CD4-positive, alpha-beta T cell treated with Interleukin-21 for 1 hour (primary cell): ENCODE measurements around the gene HOXA4.

Experiments
- DNase-seq: peaks from one replicate; pipeline ENCODE4 v3.0.0-alpha.2; 2020

Gene HOXA4

DNA sequence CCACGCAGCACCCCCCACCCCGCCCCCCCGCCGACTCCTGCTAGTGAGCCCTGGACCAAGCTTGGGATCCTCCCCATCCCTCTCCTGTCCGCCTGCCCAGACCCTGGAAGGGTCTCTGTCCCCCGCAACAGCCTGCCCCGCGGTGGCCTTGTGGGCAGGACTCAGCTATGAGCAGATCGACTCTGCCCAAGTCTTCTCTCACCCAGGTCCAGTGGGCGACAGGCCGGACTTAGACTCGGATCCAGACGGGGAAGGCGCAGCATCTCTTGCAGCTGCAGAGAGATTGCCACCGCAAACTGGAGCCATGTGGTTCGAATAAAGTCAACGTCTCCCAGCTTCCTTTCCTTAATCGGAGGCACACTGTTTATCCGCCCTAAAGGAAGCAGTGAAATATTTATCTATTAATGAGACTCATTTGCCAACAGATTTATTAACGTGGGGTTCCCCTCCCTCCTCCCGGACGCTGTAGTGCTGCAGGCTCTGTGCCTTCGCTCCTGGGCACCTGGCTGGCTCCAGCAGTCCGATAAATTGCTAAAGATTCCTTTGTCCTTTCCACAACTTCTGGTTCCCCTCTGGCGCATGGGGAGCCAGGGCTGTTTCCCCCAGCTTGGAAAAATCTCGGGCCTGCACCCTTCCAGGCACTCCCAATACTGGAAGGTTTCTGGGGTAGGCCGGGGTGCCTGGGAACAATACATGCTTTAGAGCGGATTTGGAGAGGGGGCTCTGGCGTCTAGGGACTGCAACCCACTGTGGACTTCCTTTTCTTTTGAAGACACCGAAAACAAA is 26.6 kb upstream of the HOXA4 start:
- DNase-seq: no peak

DNA sequence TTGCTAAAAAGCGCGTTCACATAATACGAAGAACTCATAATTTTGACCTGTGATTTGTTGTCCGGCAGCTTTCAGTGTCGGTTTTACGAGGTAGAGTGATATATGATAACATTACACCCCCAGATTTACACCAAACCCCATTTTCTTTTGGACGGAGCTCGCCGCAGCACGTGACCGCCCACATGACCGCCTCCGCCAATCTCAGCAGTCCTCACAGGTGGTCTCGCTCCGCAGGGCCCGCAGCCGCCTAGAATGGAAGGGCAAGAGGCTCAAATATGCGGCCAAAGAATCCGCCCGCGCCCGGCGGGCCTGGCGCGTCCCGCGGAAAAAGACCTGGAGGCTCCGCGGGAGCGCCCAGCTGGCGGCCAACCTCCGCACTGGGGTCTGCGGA is 25.9 kb upstream of the HOXA4 start, which contains the start of gene HOXA7:
TSS of gene HOXA7 (minus strand) at position 168 of the 391 bp plus-strand sequence. CDS start at position 38, 130 bp downstream.
- DNase-seq: no peak

DNA sequence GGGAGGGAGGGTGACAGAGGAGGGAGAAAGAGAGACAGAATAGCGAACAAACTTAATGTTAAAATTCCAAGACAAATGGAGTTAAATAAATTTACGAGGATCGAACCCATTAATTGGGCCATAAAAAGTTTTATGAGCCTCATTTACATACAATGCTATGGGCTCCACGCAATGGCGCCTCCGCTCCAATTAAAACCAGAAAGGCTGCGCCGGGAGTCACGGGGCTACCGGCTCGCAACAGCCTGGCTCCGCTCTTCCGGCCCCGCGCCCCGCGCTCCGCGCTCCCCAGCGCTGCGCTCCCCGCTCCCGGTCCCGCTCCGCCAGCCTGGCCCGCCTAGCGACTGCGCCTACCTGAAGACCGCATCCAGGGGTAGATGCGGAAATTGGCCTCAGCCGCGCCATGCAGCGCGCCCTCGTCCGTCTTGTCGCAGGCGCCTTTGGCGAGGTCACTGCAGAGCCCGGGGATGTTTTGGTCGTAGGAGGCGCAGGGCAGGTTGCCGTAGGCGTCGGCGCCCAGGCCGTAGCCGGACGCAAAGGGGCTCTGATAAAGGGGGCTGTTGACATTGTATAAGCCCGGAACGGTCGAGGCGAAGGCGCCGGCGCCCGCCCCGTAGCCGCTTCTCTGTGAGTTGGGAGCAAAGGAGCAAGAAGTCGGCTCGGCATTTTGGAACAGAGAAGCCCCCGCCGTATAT is 25.4 kb upstream of the HOXA4 start:
- no peak for DNase-seq

DNA sequence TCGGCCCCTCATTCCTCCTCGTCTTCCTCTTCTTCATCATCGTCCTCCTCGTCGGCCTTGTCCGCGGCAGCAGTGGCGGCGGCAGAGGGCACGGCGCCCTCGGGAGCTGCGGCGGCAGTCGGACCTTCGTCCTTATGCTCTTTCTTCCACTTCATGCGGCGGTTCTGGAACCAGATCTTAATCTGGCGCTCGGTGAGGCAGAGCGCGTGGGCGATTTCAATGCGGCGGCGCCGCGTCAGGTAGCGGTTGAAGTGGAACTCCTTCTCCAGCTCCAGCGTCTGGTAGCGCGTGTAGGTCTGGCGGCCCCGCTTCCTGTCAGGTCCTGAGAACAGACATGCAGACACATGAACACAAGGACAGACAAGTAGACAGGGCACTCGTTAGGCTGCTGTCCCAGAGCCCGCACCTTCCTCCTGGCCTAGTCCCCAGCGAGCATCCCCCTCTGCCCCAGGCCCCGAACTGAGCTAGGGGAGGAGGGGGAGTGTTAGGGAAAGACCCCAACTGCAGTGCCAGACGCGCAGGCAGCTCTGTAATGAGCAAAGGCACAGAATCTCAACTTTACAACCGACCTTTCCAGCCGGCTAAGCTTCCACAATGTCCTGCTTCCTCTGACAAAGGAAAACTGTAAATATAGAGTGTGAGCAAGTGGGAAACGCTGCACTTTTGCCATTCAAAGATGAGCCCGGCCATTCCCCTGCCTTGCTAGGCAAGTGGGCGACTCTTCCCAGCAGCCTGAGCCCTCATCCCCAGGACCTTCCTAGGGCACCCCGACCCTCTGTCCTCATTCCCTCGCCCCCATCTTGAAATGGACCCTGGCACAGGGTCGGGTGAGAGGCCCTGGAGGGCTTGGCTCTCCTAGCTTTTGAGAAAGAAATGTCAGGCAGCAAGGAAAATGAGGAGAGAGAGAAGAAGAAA is 24.6 kb upstream of the HOXA4 start:
- DNase-seq: no peak

- DNase-seq: no peak
Observed at GRCh38 chr7:27154369-27154768, 23.8 kb upstream of the HOXA4 start.

DNA sequence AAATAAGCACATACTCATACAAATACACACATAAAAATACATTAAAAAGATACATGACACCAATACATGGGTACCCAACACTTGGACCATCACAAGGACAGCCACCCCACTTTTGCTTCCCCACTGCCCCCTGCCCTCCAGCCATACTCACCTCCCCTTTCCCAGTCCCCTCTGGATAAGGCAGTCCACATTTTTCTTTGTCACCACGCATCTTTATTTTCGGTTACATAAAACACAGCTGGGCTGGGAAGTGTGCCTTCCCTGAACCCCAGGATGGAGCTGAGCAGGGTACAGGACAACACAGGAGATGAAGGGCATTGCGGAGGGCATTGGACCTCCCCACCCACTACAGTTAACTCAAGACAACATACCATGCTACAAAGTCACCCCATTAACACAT is 23.0 kb upstream of the HOXA4 start:
- DNase-seq: no peak

DNA sequence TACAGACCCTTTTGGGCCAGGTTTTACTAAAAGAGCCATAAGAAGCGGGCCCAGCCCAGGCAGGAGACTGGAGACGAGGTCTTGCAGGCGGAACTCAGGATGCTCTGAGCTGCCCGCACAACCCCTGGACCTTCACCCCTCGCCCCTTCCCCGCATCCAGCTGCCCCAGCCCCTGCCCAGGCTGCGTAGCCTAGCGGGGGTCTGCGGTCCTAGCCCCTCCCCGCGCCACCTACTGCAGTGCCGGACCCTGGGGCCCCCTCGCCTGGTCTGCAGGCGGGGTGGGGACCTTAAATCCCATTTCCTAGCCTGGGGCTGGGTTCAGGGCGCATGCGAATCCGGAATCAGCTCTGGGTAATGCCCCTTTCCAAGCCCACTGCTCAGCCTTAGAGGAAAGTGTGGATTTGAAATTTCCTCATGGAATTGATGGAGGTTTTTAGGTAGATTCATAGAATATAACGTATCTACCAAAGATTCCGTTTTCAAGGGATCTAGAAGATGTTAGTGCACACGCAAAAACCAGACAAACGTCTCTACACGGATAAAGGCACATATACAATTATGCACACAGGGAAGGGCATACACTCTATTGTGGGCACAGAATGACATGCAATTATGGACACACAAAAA is 22.4 kb upstream of the HOXA4 start:
- no peak for DNase-seq

DNA sequence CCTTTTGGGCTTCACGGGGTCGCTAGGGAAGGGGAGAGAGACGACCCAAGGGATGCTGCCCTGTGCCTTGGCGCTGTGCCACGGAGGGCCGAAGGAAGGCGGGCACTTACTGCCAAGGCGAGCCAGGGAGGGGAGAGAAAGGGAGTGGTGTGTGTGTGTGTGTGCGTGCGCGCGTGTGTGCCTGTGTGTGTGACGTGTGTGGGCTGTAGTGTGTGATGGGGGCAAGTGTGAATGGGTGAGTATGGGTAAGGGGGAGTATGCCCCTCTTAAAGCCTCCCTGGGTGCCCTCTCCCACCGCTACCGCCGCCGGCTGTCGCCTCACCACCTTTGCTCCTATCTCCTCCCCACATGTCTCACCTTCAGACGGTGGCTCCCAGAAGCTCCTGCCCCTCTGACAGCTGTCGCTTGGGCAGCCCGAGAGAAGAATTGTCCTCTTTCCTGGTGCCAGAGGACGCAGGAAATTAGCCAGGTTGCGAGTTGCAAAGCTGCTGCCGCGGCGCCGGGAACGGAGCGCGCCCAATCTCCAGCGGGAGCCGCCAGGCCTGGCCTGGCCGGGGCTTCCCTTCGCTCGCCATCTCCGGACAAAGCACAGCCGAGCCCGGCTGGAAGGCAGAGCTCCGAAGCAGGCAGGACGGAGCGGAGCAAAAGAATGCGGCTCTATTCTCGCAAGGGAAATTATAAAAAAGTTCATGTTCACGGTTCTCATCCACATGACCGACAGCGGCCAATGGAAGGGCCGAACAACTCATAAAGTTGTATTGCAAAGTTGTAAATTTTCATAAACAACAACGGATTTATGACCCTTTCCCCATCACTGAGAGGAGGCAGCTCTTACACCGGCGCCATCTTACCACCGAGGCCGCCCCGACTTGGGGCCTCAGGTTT is 21.6 kb upstream of the HOXA4 start, which contains the start of gene HOXA3:
TSS of gene HOXA3 (minus strand) at position 653 of the 885 bp plus-strand sequence. CDS start 41,943 bp downstream, outside the sequence.
- no peak for DNase-seq

- no peak for DNase-seq
Observed at GRCh38 chr7:27151341-27151930, 20.9 kb upstream of the HOXA4 start.

- DNase-seq: peak; percentile 68
Observed at GRCh38 chr7:27150568-27151340, 20.2 kb upstream of the HOXA4 start.

GRCh38 chr7:27149842-27150567 is 19.4 kb upstream of the HOXA4 start:
- DNase-seq: no peak

DNA sequence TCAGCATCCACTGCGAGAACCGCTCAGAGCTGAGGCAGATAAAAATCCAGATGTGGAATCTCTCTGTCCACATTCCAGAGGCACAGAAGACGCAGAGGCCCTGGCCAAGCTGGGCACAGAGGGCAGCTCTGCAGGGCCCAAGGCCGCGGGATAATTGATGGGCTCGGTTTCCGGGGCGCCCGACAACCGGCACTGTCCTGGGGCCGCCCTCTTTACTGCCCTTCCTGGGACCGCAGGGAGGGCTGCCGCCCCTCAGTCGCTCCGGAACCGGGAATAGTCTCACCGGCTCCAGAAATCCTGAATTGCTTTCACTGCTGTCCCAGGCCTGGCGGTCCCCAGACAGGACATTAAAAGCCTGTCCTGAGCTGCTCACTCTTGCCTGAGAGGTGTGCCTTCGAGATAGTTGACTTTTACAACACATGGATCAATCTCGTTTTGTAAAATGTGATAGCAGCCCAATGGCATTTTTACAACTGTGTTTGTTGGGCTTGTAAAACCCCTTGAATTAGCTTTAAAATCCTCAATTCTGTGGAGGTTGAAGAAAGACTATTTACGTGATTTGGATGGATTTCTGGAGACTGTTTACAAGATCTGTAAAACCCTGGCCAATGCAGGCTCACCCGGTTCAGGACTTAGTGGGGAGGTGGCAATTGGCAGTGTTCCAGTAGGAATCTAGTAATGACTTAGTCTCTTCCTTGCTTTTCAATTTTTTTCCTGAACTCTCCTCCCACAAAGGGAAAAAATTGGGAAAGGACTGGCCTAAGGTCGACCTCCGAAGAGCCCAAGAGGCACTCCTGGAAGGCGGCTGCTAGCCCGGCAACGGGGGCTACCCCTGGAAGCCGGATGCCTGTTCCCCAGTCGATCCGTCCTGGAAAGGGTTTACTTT is 18.4 kb upstream of the HOXA4 start:
- DNase-seq: no peak

- DNase-seq: no peak
Observed at GRCh38 chr7:27148031-27148755, 17.6 kb upstream of the HOXA4 start.

- DNase-seq: no peak
Observed at GRCh38 chr7:27147199-27148030, 16.9 kb upstream of the HOXA4 start, which contains the start of gene HOXA6. Gene HOXA6 (minus strand): TSS chr7:27147774. CDS start chr7:27147749, 25 bp downstream.

DNA sequence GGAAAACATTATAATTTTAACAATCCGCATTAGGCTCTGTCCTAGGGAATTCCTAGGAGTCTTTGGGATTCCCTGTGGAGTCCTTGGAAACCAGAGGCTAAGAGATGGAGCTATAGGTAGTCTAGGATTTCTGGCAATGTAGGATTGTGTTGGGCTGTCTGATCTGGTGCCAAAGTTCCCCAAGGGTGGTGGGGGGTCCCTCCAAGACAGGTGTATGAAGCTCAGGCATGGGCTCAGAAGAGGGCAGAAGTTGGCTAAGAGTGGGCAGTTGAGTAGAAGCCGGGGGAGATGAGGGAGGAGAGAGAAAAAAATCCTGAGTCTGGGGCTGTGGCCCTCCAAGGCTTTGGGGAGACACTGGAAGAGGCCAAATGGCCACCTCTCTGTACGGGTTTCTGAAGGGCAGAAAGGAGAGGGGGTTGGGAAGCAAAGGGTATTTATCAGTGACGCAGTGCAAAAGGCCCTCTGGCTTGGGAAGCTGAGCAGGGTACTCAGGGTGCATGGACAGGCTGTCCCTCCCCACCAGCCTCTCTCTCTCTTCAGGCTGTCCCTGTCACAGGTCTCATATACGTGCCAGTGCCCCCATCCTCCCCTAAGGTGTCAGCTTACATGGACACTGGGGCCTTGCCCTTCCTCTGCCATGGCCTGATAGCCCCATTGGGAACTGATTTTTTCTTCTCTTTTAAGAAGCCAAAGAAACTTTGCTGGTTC is 16.1 kb upstream of the HOXA4 start:
- no peak for DNase-seq

DNA sequence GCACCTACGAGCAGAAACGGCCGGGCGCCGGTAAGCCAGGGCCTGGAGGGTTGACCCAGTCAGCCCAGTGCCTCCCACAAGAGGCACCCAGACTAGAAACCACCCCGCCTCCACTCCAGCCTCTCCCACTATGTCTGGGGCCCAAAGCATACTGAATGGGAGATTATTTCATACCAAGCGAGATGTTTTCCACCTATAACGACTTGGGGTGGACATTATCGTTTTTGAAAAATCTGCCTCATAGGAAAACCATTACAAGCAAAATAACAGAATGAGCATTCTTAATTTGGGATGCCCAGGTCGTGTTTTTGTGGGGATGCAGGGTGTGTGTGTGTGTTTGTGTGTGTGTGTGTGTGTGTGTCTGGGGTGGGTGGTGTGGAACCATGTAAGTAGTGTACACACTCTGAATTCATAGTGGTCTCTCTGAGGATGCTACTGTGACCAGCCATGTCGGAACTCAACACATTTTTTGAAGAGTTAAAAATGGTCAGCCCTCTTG is 15.4 kb upstream of the HOXA4 start:
- DNase-seq: no peak
